WTC11 (cell line): ENCODE data around the gene FASTK. TPM values are rescaled to one million over a fixed set of nuclear protein-coding genes. Genes with fewer than 3 reads are reported as not detected.

Source experiments
- ATAC-seq: fragments of 200-7000 bp; cut with Tn5 transposase; 2 replicates; pipeline ENCODE4 v1.10.0; 2021; ENCODE audit warnings: mild to moderate bottlenecking, moderate library complexity
- CTCF ChIA-PET: fragments of 300-600 bp; sonication (Branson Sonifier 250); formaldehyde crosslinking; loops from one replicate; lab custom pipeline; 2021; ENCODE audit warnings: antibody characterized with exemption; lab: Charles Lee
- POLR2A ChIA-PET: fragments of 350-600 bp; sonication (Branson Sonifier 250); formaldehyde crosslinking; loops from one replicate; lab custom pipeline; 2021; ENCODE audit warnings: antibody characterized with exemption; lab: Charles Lee
- DNase-seq: peaks from one replicate; pipeline ENCODE4 v3.0.0; 2021; ENCODE audit warnings: low spot score
- H3K27ac Mint-ChIP-seq: 2 replicates; pipeline ENCODE4 v1.8.0; 2021; ENCODE audit warnings: mixed read lengths
- H3K27me3 Mint-ChIP-seq: 2 replicates; pipeline ENCODE4 v1.8.0; 2021; ENCODE audit warnings: low read depth, mild to moderate bottlenecking, moderate library complexity, mixed read lengths
- H3K36me3 Mint-ChIP-seq: 2 replicates; pipeline ENCODE4 v1.8.0; 2021; ENCODE audit warnings: mixed read lengths
- H3K4me1 Mint-ChIP-seq: 2 replicates; pipeline ENCODE4 v1.8.0; 2022; ENCODE audit warnings: mixed read lengths
- H3K4me3 Mint-ChIP-seq: 2 replicates; pipeline ENCODE4 v1.8.0; 2021; ENCODE audit warnings: mild to moderate bottlenecking, moderate library complexity, mixed read lengths
- H3K9me3 Mint-ChIP-seq: 2 replicates; pipeline ENCODE4 v1.8.0; 2021; ENCODE audit warnings: mixed read lengths
- AFF4 ChIP-seq: sonication (generic); formaldehyde crosslinking; IDR thresholded peaks from 2 replicates; pipeline ENCODE4 v1.8.1; 2023; ENCODE audit warnings: mild to moderate bottlenecking, missing genetic modification reagents, borderline replicate concordance
- FOXJ3 ChIP-seq: sonication (generic); formaldehyde crosslinking; IDR thresholded peaks from 2 replicates; pipeline ENCODE4 v1.9.0; 2021; ENCODE audit warnings: missing genetic modification reagents, mild to moderate bottlenecking, borderline replicate concordance
- MXD4 ChIP-seq: fragments of 250-450 bp; sonication (Bioruptor Pico); IDR thresholded peaks from 2 replicates; pipeline ENCODE4 v1.8.0; 2021; ENCODE audit warnings: mild to moderate bottlenecking, moderate library complexity, borderline replicate concordance
- SOX15 ChIP-seq: fragments of 250-450 bp; sonication (Bioruptor Pico); IDR thresholded peaks from 2 replicates; pipeline ENCODE4 v1.9.0; 2021; ENCODE audit warnings: mild to moderate bottlenecking
- TEAD1 ChIP-seq: sonication (generic); formaldehyde crosslinking; IDR thresholded peaks from 2 replicates; pipeline ENCODE4 v1.8.0; 2022; ENCODE audit warnings: mild to moderate bottlenecking, missing genetic modification reagents
- ZNF219 ChIP-seq: sonication (generic); formaldehyde crosslinking; IDR thresholded peaks from 2 replicates; pipeline ENCODE4 v1.8.0; 2023; ENCODE audit warnings: missing genetic modification reagents, mild to moderate bottlenecking, borderline replicate concordance
- ZNF416 ChIP-seq: fragments of 250-450 bp; sonication (Bioruptor Pico); IDR thresholded peaks from 2 replicates; pipeline ENCODE4 v1.9.0; 2021; ENCODE audit warnings: mild to moderate bottlenecking, inconsistent platforms
- total RNA-seq: library from RNA; stranded (reverse); gene quantifications from 3 replicates; pipeline ENCODE4 v1.2.3, GENCODE V29; 2021
- TF ChIP-seq, protein P1 (sequence below): sonication (generic); formaldehyde crosslinking; IDR thresholded peaks from 2 replicates; pipeline ENCODE4 v1.8.0; 2023; ENCODE audit warnings: mild to moderate bottlenecking, missing genetic modification reagents
- TF ChIP-seq, protein P2 (sequence below): sonication (generic); formaldehyde crosslinking; IDR thresholded peaks from 2 replicates; pipeline ENCODE4 v1.8.0; 2022; ENCODE audit warnings: mild to moderate bottlenecking, missing genetic modification reagents
- TF ChIP-seq, protein P3 (sequence below): fragments of 250-450 bp; sonication (Bioruptor Pico); IDR thresholded peaks from 2 replicates; pipeline ENCODE4 v2.1.2; 2022; ENCODE audit warnings: mild to moderate bottlenecking, moderate library complexity
- TF ChIP-seq, protein P4 (sequence below): sonication (generic); formaldehyde crosslinking; IDR thresholded peaks from 2 replicates; pipeline ENCODE4 v1.8.1; 2023; ENCODE audit warnings: mild to moderate bottlenecking, missing genetic modification reagents
- TF ChIP-seq, protein P5 (sequence below): fragments of 200-600 bp; IDR thresholded peaks from 2 replicates; pipeline ENCODE4 v1.8.0; 2022; ENCODE audit warnings: antibody characterized with exemption

FASTK gene
- total RNA-seq, 1 experiment from 2014 or later: 70.2 TPM

- TF ChIP-seq, protein P1, sequence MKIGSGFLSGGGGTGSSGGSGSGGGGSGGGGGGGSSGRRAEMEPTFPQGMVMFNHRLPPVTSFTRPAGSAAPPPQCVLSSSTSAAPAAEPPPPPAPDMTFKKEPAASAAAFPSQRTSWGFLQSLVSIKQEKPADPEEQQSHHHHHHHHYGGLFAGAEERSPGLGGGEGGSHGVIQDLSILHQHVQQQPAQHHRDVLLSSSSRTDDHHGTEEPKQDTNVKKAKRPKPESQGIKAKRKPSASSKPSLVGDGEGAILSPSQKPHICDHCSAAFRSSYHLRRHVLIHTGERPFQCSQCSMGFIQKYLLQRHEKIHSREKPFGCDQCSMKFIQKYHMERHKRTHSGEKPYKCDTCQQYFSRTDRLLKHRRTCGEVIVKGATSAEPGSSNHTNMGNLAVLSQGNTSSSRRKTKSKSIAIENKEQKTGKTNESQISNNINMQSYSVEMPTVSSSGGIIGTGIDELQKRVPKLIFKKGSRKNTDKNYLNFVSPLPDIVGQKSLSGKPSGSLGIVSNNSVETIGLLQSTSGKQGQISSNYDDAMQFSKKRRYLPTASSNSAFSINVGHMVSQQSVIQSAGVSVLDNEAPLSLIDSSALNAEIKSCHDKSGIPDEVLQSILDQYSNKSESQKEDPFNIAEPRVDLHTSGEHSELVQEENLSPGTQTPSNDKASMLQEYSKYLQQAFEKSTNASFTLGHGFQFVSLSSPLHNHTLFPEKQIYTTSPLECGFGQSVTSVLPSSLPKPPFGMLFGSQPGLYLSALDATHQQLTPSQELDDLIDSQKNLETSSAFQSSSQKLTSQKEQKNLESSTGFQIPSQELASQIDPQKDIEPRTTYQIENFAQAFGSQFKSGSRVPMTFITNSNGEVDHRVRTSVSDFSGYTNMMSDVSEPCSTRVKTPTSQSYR (CRISPR knock-in tag): no peak
- TF ChIP-seq, protein P2, sequence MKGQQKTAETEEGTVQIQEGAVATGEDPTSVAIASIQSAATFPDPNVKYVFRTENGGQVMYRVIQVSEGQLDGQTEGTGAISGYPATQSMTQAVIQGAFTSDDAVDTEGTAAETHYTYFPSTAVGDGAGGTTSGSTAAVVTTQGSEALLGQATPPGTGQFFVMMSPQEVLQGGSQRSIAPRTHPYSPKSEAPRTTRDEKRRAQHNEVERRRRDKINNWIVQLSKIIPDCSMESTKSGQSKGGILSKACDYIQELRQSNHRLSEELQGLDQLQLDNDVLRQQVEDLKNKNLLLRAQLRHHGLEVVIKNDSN (CRISPR knock-in tag): no peak
- TF ChIP-seq, protein P3, sequence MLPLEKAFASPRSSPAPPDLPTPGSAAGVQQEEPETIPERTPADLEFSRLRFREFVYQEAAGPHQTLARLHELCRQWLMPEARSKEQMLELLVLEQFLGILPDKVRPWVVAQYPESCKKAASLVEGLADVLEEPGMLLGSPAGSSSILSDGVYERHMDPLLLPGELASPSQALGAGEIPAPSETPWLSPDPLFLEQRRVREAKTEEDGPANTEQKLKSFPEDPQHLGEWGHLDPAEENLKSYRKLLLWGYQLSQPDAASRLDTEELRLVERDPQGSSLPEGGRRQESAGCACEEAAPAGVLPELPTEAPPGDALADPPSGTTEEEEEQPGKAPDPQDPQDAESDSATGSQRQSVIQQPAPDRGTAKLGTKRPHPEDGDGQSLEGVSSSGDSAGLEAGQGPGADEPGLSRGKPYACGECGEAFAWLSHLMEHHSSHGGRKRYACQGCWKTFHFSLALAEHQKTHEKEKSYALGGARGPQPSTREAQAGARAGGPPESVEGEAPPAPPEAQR (CRISPR knock-in tag): no peak
- TF ChIP-seq ZNF416 (CRISPR knock-in tag) (no peak), ZNF219 (CRISPR knock-in tag) (no peak)
Observed at GRCh38 chr7:151062111-151062398, 18.6 kb downstream of the FASTK start (continued).

DNA sequence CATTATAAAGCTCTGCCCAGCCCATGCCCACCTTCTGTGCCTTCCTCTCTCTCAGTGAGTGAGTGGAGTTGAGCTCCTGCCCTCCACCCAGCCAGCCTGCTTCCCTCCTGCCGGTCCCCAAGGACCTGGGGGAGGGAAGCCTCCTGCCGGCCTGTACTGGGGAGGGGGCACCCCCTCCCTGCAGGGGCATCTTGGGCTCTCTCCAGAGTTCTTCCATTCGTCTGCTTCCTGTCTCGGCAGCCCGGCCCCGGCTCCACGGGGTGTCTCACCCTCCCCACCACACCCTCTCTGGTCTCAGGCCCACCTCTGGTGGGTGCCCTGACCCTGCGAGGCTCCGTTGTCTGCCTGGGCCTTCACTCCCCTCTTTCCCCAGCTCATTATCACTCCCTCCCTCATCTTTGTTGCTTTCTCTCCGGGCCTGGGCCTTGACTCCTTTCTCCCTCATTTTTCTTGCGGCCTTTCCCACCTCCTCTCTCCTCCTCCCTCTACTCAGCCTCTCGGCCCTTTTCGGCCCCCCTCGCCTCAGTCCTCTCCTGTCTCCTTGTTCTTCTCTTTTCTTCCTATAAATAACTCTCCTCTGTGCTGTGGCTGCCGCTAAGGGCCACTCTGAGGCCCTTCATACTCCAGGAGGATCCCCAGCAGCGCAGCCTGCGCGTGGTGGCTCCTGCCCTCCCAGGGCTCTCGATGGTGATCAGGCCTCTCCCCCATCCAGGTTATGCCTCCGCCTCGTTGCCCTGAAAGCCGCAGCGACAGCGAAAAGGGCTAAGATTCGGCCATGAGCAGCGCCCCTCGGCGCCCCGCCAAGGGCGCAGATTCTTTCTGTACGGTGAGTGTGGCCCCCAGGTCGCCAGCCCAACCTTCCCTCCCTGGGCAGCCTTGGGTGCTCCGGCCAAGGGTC, 19.1 kb downstream of the FASTK start:
- ATAC-seq (no peak), DNase-seq (peak; percentile 35)
- Mint-ChIP-seq H3K4me1 (peaks cover 38% of the 10 kb centered on the region), H3K9me3 (no peaks in the 10 kb centered on the region), H3K27ac (0 out of 2 replicates have a peak overlapping the region, but pooled peaks have one; percentile 57), H3K4me3 (peak overlapping the region; percentile 83), H3K36me3 (peaks cover 6% of the 10 kb centered on the region), H3K27me3 (peaks cover 4% of the 10 kb centered on the region)
- ChIA-PET POLR2A (interaction anchor here (1.3 to 2.3 kb wide), 8 partner anchors 11 to 166 kb away, joined by 4 to 13 read pairs (median 9); partner anchors contain the start of genes ABCB8, ABCF2, FASTK and TMUB1), CTCF (interaction anchor here (0.5 to 3.5 kb wide), 30 partner anchors 11 to 189 kb away, joined by 3 to 36 read pairs (median 6); partner anchors contain the start of genes ABCB8, FASTK and H2BK1)
- TF ChIP-seq TEAD1 (0 out of 2 replicates have a peak, but pooled peaks have one; percentile 10), AFF4 (CRISPR knock-in tag) (no peak), MXD4 (CRISPR knock-in tag) (no peak), FOXJ3 (CRISPR knock-in tag) (no peak), SOX15 (no peak)
- TF ChIP-seq, protein P4, sequence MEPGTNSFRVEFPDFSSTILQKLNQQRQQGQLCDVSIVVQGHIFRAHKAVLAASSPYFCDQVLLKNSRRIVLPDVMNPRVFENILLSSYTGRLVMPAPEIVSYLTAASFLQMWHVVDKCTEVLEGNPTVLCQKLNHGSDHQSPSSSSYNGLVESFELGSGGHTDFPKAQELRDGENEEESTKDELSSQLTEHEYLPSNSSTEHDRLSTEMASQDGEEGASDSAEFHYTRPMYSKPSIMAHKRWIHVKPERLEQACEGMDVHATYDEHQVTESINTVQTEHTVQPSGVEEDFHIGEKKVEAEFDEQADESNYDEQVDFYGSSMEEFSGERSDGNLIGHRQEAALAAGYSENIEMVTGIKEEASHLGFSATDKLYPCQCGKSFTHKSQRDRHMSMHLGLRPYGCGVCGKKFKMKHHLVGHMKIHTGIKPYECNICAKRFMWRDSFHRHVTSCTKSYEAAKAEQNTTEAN (CRISPR knock-in tag): no peak
- TF ChIP-seq, protein P5, sequence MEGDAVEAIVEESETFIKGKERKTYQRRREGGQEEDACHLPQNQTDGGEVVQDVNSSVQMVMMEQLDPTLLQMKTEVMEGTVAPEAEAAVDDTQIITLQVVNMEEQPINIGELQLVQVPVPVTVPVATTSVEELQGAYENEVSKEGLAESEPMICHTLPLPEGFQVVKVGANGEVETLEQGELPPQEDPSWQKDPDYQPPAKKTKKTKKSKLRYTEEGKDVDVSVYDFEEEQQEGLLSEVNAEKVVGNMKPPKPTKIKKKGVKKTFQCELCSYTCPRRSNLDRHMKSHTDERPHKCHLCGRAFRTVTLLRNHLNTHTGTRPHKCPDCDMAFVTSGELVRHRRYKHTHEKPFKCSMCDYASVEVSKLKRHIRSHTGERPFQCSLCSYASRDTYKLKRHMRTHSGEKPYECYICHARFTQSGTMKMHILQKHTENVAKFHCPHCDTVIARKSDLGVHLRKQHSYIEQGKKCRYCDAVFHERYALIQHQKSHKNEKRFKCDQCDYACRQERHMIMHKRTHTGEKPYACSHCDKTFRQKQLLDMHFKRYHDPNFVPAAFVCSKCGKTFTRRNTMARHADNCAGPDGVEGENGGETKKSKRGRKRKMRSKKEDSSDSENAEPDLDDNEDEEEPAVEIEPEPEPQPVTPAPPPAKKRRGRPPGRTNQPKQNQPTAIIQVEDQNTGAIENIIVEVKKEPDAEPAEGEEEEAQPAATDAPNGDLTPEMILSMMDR: no peak
- TF ChIP-seq, all 79 proteins: peak for 1
